Astrocyte of the spinal cord (primary cell): ENCODE results near the gene TSPO.

Source experiments
- DNase-seq: peaks from one replicate; pipeline ENCODE4 v3.0.0; 2011; ENCODE audit warnings: low read depth, low spot score
- H3K4me3 ChIP-seq: 2 replicates; pipeline ENCODE4 v1.5.1; 2011; ENCODE audit warnings: low read depth, mild to moderate bottlenecking, low read length, moderate library complexity
- in situ Hi-C: cut with HindIII; loops from 2 replicates; pipeline ENCODE4 v1.10.0; 2017; ENCODE audit warnings: low sequenced_read_pairs
- TF ChIP-seq, protein P1 (sequence below): IDR thresholded peaks from 2 replicates; pipeline ENCODE4 v1.5.1; 2012; ENCODE audit warnings: low read depth, mild to moderate bottlenecking, low read length, inconsistent platforms

The TSPO gene

DNA sequence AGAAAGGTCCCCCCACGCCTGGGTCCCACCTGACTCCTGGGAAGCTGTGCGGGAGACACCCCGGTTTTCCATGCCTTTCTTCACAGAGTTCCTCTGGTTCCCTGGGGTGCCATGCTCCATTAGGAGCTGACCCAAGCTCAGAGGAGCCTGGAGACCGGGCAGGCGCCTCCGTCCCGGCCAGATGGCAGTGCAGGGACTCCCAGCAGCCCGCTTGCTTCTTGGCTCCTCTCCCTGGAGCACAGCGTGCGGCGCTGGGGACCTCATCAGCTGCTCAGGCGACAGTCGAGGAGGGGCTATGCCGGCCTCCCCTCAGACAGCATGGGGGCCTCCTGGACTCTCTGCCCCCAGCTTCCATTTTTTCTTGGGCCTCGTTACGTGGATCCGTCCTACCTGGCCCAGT lies 48.7 kb downstream of the TSPO start:
- no peak overlapping the region for H3K4me3 ChIP-seq
- TF ChIP-seq, protein P1, sequence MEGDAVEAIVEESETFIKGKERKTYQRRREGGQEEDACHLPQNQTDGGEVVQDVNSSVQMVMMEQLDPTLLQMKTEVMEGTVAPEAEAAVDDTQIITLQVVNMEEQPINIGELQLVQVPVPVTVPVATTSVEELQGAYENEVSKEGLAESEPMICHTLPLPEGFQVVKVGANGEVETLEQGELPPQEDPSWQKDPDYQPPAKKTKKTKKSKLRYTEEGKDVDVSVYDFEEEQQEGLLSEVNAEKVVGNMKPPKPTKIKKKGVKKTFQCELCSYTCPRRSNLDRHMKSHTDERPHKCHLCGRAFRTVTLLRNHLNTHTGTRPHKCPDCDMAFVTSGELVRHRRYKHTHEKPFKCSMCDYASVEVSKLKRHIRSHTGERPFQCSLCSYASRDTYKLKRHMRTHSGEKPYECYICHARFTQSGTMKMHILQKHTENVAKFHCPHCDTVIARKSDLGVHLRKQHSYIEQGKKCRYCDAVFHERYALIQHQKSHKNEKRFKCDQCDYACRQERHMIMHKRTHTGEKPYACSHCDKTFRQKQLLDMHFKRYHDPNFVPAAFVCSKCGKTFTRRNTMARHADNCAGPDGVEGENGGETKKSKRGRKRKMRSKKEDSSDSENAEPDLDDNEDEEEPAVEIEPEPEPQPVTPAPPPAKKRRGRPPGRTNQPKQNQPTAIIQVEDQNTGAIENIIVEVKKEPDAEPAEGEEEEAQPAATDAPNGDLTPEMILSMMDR, result no peak
- DNase-seq, result no peak
- in situ Hi-C loops, result no loop called here

DNA sequence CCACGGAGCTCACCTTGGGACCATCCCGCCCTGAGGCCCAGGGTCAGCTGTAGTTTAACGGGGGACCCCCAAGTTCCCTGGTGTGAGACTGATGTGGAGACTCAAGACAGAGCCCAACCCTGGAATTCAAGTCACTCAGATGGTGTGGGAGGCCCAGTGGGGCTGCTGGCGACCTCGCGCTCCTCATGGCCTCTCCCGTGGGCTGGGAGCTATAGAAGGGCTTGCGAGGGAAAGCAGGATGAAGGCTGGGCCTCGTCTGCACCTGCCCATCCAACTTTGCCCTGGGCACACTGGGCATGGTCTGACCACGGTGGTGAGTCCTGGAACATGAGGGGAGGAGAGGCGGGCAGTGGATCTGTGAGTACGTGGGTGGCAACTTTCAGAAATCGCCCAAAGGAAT lies 49.2 kb downstream of the TSPO start:
- no peak overlapping the region for H3K4me3 ChIP-seq
- TF ChIP-seq, protein P1, result no peak
- no peak for DNase-seq
- in situ Hi-C loops, result no loop called here

DNA sequence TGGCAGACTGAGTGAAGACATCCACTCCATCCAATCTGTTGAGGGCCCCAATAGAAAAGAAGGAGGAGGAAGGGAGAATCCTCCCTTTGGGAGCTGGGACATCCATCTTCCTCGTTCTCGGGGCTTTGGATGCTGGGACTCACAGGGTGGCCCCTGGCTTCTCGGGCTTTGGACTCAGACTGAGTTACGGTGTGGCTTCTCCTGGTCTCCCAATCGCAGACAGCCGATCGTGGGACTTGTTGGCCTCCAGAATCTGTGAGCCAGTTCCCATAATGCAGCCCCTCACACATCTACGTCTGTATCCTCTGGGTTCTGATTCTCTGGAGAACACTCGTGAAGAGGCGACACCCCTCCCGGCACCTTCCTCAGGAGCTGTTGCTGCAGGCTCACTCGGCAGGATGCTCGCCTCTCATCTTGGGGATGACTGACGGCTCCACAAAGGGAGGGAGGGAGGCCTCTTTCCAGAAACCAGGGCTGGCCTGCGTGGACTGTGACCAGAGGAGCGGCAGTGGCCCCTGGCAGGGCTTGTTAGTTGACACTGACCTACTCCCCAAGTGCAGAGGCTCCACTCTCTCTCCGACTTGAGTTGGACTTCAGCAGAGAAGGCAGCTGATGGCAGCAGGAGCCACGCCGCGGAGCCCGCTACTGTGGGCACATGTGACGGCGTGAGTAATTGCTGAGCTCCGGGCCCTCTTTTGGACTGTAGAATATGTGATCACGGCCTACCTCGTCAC lies 50.3 kb downstream of the TSPO start:
- no peak for DNase-seq
- TF ChIP-seq, protein P1, result no peak
- H3K4me3 ChIP-seq, result no peak overlapping the region
- in situ Hi-C loops, result no loop called here

DNA sequence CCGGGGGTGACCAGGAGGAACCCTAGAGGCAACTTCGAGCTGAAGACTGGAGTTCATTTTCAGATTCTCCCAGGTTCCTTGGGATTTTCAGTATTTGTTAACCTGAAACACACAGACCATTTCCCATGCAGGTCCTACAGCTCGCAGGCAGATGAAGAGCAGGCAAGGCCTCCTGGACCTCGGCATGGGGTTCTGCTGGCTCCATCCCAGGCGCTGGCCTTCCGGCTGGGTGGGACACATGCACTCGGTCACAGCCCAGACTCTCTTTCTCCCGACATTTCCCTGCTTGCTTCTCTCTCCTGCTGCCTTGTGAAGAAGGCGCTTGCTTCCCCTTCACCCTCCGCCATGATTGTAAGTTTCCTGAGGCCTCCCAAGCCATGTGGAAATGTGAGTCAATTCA lies 51.0 kb downstream of the TSPO start:
- DNase-seq, result no peak
- TF ChIP-seq, protein P1, result no peak
- H3K4me3 ChIP-seq, result no peak overlapping the region
- in situ Hi-C loops, result no loop called here

DNA sequence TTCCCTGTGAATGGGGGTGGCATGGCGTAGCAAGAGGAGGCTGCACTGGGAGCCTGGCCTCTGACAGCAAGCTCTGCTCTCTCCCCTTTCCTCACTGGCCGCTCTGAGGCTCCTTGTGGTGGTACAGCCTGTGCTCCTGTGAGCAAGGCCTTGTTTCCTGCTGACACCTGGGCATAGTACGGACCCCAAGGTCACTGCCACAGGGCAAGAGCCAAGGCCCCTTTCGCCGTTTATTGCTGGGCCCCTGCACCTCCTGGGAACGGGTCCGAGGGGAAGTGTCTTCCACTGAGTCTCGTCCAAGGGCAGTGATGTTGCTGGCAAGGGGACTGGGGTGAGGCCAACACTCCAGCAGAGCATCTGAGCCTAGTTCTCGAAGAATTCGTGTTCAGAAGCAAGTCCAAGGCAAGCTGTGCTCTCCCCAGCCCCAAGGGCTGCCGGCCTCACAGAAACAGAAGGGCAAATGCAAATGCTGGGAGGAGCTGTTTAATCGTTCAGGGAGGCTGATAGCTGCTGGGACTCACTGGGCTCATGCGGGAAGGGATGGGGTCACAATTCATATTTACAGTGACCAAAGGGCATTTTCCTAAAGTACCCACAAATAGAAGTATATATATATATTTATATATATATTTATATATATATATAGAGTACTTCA lies 51.5 kb downstream of the TSPO start:
- H3K4me3 ChIP-seq, result no peak overlapping the region
- in situ Hi-C loops, result no loop called here
- TF ChIP-seq, protein P1, result no peak
- no peak for DNase-seq

DNA sequence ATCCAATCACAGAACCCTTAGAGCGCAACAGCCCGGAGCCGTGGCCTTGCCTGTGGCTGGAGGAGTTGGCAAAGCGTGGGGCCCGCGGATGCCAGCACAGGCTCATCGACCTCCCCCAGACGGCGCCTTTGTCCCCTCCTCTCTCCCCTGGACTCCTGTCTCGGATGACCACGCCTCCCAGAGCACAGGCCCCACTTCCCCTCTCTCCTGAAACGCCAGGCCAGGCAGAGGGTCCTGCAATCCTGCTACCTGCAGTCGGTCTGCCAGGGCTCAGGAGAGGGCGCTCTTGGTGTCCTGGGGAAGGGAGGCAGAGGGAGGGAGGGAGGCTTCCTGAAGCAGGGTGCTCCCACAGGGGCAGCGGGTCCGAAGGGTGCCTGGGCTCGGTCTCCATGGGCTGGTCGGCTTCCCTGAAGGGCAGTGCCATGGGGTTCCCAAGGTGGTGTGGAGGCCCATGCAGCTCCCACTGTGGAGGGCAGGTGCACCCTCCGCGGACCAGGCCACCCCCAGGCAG lies 52.2 kb downstream of the TSPO start:
- no peak overlapping the region for H3K4me3 ChIP-seq
- in situ Hi-C loops, result no loop called here
- TF ChIP-seq, protein P1, result no peak
- DNase-seq, result no peak
